Astrocyte of the cerebellum (primary cell): Measurements from ENCODE around the gene INPP5A.

Experiments used
- DNase-seq: peaks from one replicate; pipeline ENCODE4 v3.0.0-alpha.2; 2011; ENCODE audit warnings: low read depth
- H3K4me3 ChIP-seq: 2 replicates; pipeline ENCODE4 v1.5.1; 2011; ENCODE audit warnings: mild to moderate bottlenecking, low read depth, low read length, moderate library complexity
- CTCF ChIP-seq: IDR thresholded peaks from 2 replicates; pipeline ENCODE4 v1.5.1; 2012; ENCODE audit warnings: low read length, low read depth, moderate library complexity, mild to moderate bottlenecking; ENCODE audit errors: missing control alignments
- in situ Hi-C: cut with HindIII; loops from 2 replicates; pipeline ENCODE4 v1.10.0; 2017; ENCODE audit warnings: low sequenced_read_pairs

Gene INPP5A

GRCh38 chr10:132749371-132749795, 211.8 kb downstream of the INPP5A start:
- no peak for DNase-seq
- no peak overlapping the region for H3K4me3 ChIP-seq
- in situ Hi-C loops, result no loop called here
- no peak for TF ChIP-seq CTCF

GRCh38 chr10:132750936-132751335, 213.3 kb downstream of the INPP5A start:
- TF ChIP-seq CTCF, result no peak
- no peak overlapping the region for H3K4me3 ChIP-seq
- in situ Hi-C loops, result no loop called here
- no peak for DNase-seq

- in situ Hi-C loops, result no loop called here
- TF ChIP-seq CTCF, result no peak
- no peak overlapping the region for H3K4me3 ChIP-seq
- DNase-seq, result no peak
Measured at GRCh38 chr10:132752378-132752777, 214.8 kb downstream of the INPP5A start.

GRCh38 chr10:132752961-132753360, 215.4 kb downstream of the INPP5A start:
- DNase-seq, result no peak
- no peak overlapping the region for H3K4me3 ChIP-seq
- in situ Hi-C loops, result no loop called here
- no peak for TF ChIP-seq CTCF

- no peak for DNase-seq
- TF ChIP-seq CTCF, result no peak
- in situ Hi-C loops, result no loop called here
- H3K4me3 ChIP-seq, result no peak overlapping the region
Measured at GRCh38 chr10:132753596-132753995, 216.0 kb downstream of the INPP5A start.

- no peak for DNase-seq
- no peak for TF ChIP-seq CTCF
- no peak overlapping the region for H3K4me3 ChIP-seq
- in situ Hi-C loops, result no loop called here
Measured at GRCh38 chr10:132754071-132754470, 216.5 kb downstream of the INPP5A start.

GRCh38 chr10:132755166-132755711, 217.7 kb downstream of the INPP5A start:
- TF ChIP-seq CTCF, result no peak
- in situ Hi-C loops, result no loop called here
- H3K4me3 ChIP-seq, result no peak overlapping the region
- no peak for DNase-seq
